ENCODE results near the gene ATP13A3. TPM values are rescaled to one million over a fixed set of nuclear protein-coding genes. Genes with fewer than 3 reads are reported as not detected.

The ATP13A3 gene
- total RNA-seq, 1 experiment from 2014 or later = 264 TPM

GRCh38 chr3:194395212-194395611 is 91.6 kb downstream of the ATP13A3 start:
- no peak for DNase-seq (ENCODE audit: low spot score)

DNA sequence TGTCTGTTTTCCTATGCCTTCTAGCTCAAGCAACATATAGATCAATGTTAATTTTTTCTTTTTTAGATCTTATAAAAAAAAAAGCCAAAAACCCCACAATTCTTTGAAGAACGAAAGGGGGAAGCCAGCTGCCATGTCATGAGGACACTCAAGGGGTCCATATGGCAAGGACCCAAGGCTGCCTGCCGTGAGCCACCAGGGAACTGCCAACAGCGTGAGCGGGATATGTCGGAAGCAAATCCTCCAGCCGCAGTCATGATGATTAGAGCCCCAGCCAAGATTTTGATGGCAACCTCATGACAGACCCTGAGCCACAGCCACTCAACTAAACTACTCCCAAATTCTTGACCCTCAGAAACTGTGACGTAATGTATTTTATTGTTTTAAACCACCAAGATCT is 94.2 kb downstream of the ATP13A3 start:
- no peak for DNase-seq (ENCODE audit: low spot score)

GRCh38 chr3:194390835-194391234 is 96.0 kb downstream of the ATP13A3 start:
- no peak for DNase-seq (ENCODE audit: low spot score)

DNA sequence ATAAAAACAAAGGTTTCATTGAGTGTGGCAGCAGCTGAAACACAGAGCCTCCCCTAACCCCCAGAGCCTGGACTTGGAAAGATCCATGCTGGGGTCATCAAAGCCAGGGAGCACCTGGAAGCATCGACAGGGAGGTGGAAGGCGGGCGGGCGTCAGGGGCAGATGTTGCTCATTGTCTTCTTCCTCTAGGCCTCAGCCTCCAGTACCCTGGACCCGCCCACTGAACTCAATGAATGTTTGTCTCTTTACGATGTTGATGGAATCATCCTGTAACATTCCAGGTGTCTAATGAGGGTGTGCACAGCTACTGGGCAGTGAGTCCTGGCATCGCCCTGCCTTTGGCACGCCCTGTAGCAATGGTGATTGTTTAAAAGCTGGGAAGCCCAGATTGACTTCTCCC is 97.5 kb downstream of the ATP13A3 start:
- DNase-seq (ENCODE audit: low spot score) = no peak

- DNase-seq (ENCODE audit: low spot score) = no peak
These were observed 98.8 kb downstream of the ATP13A3 start for GRCh38 chr3:194387926-194388418.

DNA sequence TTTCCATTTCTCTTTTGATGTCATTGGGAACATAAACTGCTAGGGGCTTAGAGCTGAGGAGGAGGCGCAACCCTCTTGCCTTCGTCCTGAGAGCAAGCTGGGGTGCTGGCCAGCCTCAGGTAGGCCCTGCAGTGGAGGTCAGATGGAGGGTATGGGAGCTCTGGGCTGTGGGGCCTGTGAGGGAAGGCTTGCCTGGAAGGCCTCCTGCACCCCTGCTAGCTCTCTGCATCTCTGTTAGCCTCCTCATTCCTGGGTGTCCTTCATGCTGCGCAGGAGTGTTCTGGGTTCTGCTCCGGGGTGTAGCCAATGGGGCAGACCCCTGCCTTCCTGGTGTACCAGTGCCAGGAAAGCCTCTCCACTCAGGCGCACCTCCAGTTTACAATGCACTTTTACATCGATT is 99.5 kb downstream of the ATP13A3 start:
- no peak for DNase-seq (ENCODE audit: low spot score)

- DNase-seq (ENCODE audit: low spot score) = no peak
These were observed 100.2 kb downstream of the ATP13A3 start for GRCh38 chr3:194386648-194387047.

DNA sequence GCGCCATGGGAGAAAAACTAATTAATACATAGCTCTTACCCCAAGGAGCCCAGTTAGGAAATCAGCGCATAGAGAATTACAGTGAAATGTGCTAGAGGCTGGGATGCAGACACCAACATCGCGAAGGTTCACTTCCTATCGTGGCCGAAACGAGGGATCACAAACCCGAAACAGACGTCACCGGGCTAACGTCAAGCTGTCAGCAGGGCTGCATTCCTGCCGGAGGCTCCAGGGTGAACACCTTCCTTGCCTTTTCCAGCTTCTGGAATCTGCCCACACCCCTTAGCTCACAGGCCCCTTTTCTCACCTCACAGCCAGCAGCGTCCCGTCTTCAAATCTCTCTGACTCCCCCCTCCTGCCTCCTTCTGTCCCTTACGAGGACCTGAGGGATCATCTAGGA is 100.7 kb downstream of the ATP13A3 start:
- no peak for DNase-seq (ENCODE audit: low spot score)

DNA sequence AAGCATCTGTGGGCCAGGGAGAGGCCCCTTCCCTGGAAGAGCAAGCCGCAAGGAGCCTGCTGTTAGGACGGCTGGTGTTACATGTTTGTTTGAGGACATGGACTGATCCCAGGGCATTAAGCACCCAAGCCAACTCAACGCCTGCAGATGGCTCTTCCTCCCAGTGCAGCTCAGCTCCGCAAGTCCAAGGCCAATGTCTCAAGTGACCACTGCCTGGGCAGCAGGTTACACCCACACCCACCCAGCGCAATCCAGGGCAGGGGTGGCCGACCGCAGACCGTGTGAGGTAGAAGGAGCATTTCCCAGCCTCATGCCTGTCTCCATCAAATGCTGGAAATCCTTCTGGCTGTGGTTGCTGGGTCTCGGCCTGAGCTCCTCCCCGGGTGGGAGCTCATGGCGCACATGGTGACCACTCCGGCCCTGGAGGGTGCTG is 102.2 kb downstream of the ATP13A3 start:
- DNase-seq (ENCODE audit: low spot score) = no peak

DNA sequence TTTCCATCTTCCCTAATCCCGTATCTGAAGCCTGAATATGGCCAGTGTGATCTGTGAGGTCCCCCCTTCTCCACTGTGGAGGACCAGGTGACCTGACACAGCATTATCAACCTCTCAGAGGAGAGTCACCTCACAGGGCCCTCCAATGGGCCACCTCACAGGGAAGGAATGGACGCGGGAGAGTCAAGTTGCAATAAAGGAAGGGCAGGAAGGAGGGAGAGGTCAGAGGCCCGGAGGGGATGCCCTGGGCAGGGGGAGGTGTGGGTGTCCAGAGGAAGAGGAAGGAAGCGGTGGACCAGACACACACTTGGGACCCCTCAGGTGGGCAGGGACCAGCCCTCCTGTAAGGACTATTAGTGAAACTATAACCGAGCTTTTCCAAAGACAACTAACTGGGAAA is 102.6 kb downstream of the ATP13A3 start:
- DNase-seq (ENCODE audit: low spot score) = no peak

- no peak for DNase-seq (ENCODE audit: low spot score)
These were observed 103.4 kb downstream of the ATP13A3 start for GRCh38 chr3:194383276-194383940.

DNA sequence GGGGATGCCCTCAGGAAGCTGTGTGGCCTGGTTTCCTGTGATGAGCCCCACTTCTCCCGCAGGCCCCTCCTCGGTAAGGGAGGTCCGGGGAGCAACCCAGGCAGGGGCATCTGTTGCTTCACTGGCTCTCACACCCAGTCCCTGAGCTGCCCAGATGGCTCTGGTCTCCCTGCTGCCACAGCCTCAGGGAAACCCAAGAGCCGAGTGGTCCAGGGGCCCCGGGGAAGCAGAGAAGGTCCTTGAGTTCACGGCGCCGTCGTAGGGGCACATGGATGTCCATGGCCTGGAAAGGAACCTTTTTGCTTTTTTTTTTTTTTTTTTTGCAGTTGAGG is 103.9 kb downstream of the ATP13A3 start:
- DNase-seq (ENCODE audit: low spot score) = no peak

DNA sequence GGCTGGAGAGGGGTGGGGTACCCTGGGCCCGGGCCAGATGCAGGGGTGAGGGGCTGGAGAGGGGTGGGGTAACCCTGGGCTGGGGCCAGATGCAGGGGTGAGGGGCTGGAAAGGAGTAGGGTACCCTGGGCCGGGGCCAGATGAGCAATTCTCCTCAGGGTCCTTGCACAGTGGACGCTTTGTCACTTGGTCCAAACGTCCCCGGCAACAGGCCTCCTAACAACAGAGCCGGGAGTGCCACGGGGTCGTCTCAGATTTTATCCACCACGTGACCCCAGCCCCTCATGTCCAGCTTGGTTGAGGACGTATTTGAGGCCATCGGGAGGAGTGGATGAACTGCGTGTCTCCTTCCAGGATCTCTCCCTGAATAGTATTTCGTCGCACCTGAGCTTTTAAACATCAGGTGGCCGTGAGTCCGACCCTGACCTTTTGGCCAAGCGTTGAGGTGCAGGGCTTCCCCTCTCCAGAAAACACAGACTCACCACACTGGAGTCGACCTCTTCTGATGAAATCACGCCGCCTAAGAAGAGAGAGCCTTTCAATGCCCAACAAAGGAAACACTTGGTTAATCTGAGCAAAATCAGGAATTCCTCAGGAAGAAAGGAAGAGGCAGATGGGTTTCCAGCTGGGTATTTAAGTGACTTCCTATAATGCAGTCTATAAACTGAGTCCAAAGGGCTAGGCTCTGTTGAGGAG is 104.5 kb downstream of the ATP13A3 start:
- DNase-seq (ENCODE audit: low spot score) = no peak

DNA sequence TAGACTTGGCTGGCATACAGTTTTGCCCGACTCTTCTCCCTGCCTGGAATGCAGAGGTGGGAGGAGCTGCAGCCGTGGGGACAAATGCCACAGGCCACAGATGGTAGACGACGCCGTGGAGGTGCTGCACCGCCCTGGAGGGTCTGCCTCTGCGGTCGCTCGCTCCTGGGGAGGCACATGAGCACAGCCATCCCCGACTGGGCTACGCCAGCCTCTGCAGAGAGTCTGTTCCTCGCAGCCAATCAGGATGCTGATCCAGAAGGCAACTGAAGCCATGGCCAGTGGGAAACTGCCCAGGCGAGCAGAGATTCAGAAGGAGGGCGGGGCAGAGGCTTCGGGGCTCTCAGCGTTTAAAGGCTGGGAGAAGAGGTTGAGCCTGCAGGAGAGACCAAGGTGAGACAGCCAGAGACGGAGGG is 105.3 kb downstream of the ATP13A3 start:
- DNase-seq (ENCODE audit: low spot score) = peak; percentile 48

DNA sequence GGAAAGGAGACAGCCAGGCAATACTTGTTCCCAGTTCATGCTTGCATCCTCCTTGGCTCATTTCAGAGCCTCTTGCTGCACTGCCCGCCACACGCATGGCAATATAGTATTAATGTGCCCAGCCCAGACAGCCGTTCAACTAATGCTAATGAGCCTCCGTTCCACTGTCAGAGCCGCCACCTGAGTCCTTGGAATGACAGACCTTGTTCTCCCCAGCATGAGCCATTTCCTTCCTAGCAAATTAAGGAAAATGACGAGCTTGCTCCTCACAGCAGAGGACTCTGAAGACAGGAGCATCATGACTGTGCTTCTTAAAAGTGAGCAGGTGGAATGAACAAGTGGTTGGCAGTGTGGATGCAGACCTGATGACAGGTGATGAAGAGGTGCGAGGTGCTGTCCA is 106.5 kb downstream of the ATP13A3 start:
- DNase-seq (ENCODE audit: low spot score) = no peak

DNA sequence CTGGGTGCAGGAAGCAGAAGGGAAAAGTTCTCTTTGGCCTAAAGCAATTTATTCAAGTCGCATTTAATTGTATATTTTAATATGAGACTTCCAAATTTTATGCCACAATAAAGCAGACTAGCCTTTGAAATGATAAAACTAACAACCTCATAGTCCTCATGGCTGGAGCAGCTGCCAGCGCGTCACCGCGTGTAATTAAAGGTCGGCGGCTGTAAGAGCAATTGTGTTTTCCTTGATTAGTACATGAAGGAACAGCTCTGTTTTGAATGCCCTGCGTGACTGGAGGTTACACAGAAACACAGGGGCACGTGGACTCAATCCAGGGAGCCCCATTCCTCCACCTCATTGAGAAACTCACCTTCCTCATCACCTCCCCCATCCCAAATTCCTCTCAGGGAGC is 107.2 kb downstream of the ATP13A3 start:
- no peak for DNase-seq (ENCODE audit: low spot score)

- DNase-seq (ENCODE audit: low spot score) = no peak
These were observed 107.6 kb downstream of the ATP13A3 start for GRCh38 chr3:194379231-194379630.

- DNase-seq (ENCODE audit: low spot score) = no peak
These were observed 109.1 kb downstream of the ATP13A3 start for GRCh38 chr3:194377708-194378107.

DNA sequence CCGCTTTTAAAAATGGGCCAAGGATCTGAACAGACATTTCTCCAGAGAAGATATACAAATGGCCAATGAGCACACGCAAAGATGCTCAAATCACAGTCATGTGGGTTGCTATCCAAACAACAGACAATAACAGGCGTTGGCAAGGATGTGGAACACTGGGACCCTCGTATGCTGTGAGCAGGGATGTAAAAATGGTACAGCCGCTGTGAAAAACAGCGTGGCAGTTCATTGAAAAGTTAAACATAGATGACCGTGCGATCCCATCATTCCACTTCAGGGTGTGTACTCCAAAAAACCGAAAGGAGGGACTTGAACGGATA is 110.6 kb downstream of the ATP13A3 start:
- DNase-seq (ENCODE audit: low spot score) = no peak

DNA sequence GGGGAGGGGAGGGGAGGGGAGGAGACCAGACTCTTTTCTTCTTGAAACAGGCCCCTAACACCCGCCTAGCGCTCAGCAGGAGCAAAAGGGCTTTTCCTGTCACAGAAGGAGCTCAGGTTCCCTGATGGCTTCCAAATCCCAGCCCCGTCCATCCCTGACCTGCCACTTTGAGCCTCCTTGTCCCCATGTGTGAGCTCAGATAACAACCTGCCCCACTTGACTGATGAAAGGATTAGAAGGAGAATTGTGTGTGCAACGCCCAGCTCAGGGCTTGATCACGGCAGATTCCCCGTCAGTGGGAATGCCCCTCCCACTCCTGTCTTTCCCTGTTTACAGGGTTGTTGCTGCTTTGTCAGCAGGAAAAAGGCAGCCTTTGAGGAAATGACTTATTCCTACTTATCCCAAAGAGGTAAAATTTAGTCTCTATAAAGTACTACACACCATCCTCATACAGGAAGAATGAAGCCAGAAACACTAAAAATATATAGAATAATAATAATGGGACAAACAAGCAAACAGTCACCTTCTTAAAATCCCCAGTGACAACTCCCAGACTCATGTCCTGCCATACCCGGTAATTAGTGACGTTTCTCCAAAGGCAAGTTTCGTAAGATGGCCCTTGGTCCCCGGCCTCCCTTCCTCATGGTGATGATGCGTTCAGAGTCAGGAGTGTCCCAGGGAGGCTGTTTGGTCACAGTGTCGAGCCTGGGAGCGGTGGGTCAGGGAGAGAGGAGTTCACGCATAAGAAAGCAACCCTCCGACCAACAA is 111.1 kb downstream of the ATP13A3 start:
- DNase-seq (ENCODE audit: low spot score) = no peak

- DNase-seq (ENCODE audit: low spot score) = no peak
These were observed 111.9 kb downstream of the ATP13A3 start for GRCh38 chr3:194374935-194375334.

- no peak for DNase-seq (ENCODE audit: low spot score)
These were observed 112.9 kb downstream of the ATP13A3 start for GRCh38 chr3:194373899-194374298.

- no peak for DNase-seq (ENCODE audit: low spot score)
These were observed 113.8 kb downstream of the ATP13A3 start for GRCh38 chr3:194373028-194373427.
